OCI-LY7 (cell line): ENCODE measurements around the gene FMNL3. TPM values are rescaled to one million over a fixed set of nuclear protein-coding genes. Genes with fewer than 3 reads are reported as not detected.
"Not testable (repeated sequence)": the region's sequence is repeated elsewhere in the genome, so short reads cannot be mapped to it uniquely, and the experiment has no call there.

Experiments
- BruUV-seq: library from RNA; stranded (reverse); fragments of 400-500 nt; replicated peaks from 2 replicates; lab custom pipeline; 2021; lab: Mats Ljungman, UMichigan
- CTCF ChIA-PET: fragments of 300-600 bp; sonication (Branson Sonifier 250); formaldehyde crosslinking; loops from one replicate; lab custom pipeline; 2022; ENCODE audit warnings: antibody characterized with exemption; ENCODE audit not compliant: unreplicated experiment; lab: Charles Lee
- POLR2A ChIA-PET: fragments of 300-600 bp; sonication (Branson Sonifier 250); formaldehyde crosslinking; loops from one replicate; lab custom pipeline; 2022; ENCODE audit warnings: antibody characterized with exemption; lab: Charles Lee
- DNase-seq: peaks from one replicate; pipeline ENCODE4 v3.0.0-alpha.2; 2015; ENCODE audit warnings: low spot score
- H2AFZ ChIP-seq: fragments of 200-600 bp; sonication (generic), shearing (Covaris generic); 2 replicates; pipeline ENCODE4 v1.6.1; 2014; ENCODE audit warnings: mild to moderate bottlenecking, antibody characterized with exemption, low read length, moderate library complexity
- H3K27ac ChIP-seq: fragments of 200-600 bp; sonication (generic); 2 replicates; pipeline ENCODE4 v1.5.1; 2014; ENCODE audit warnings: mixed run types, low read depth, mild to moderate bottlenecking, moderate library complexity, low read length, inconsistent platforms; ENCODE audit not compliant: poor library complexity, severe bottlenecking
- H3K36me3 ChIP-seq: fragments of 200-600 bp; sonication (generic); 2 replicates; pipeline ENCODE4 v1.6.1; 2014; ENCODE audit warnings: mild to moderate bottlenecking, antibody characterized with exemption, low read length, moderate library complexity, mixed read lengths; ENCODE audit not compliant: insufficient read depth
- H3K4me1 ChIP-seq: fragments of 200-600 bp; sonication (generic); 2 replicates; pipeline ENCODE4 v1.5.1; 2014; ENCODE audit warnings: mild to moderate bottlenecking, low read length; ENCODE audit not compliant: insufficient read depth, poor library complexity, severe bottlenecking
- H3K4me2 ChIP-seq: fragments of 200-600 bp; sonication (generic); 2 replicates; pipeline ENCODE4 v1.6.1; 2014; ENCODE audit warnings: mild to moderate bottlenecking, low read length
- H3K4me3 ChIP-seq: fragments of 200-600 bp; sonication (generic); 2 replicates; pipeline ENCODE4 v1.5.1; 2014; ENCODE audit warnings: mild to moderate bottlenecking, low read depth, low read length; ENCODE audit not compliant: poor library complexity, severe bottlenecking
- H3K79me2 ChIP-seq: fragments of 200-600 bp; sonication (generic); 2 replicates; pipeline ENCODE4 v1.6.1; 2016; ENCODE audit warnings: low read depth, mild to moderate bottlenecking, low read length, moderate library complexity, mixed read lengths; ENCODE audit not compliant: insufficient read depth
- H3K9me2 ChIP-seq: fragments of 200-600 bp; sonication (generic); 2 replicates; pipeline ENCODE4 v1.6.1; 2016; ENCODE audit warnings: mild to moderate bottlenecking, low read length, mixed read lengths; ENCODE audit not compliant: insufficient read depth
- H3K9me3 ChIP-seq: fragments of 200-600 bp; sonication (generic); 2 replicates; pipeline ENCODE4 v1.6.1; 2014; ENCODE audit warnings: mild to moderate bottlenecking, mixed run types, low read length, mixed read lengths
- H4K20me1 ChIP-seq: fragments of 200-600 bp; sonication (generic); 2 replicates; pipeline ENCODE4 v1.6.1; 2014; ENCODE audit warnings: mild to moderate bottlenecking, antibody characterized with exemption, low read length, moderate library complexity, mixed read lengths; ENCODE audit not compliant: insufficient read depth
- CTCF ChIP-seq: fragments of 200-600 bp; sonication (generic); conservative IDR thresholded peaks from 2 replicates; pipeline ENCODE4 v1.5.1; 2014; ENCODE audit warnings: mild to moderate bottlenecking, antibody characterized with exemption, low read length, moderate library complexity, mixed read lengths
- EZH2phosphoT487 ChIP-seq: fragments of 200-600 bp; sonication (generic); IDR thresholded peaks from 2 replicates; pipeline ENCODE4 v1.6.1; 2018; ENCODE audit warnings: low read depth, borderline replicate concordance, mild to moderate bottlenecking, mixed run types, antibody characterized with exemption, low read length, moderate library complexity, mixed read lengths
- intact Hi-C: fragments of 100-400 bp; cut with micrococcal nuclease; formaldehyde crosslinking; loops from one replicate; pipeline ENCODE4 v1.10.0; 2022; ENCODE audit not compliant: unreplicated experiment
- total RNA-seq, 2 experiments: library from RNA; depleted of rRNA in 1 of 2; stranded (reverse); fragments of >200 nt in 1 of 2; shearing (Covaris generic) in 1 of 2; gene quantifications; 2 replicates each; pipeline ENCODE4 v1.2.3, GENCODE V29; 2014 to 2022

FMNL3 gene
- total RNA-seq, 2 experiments from 2014 or later, result 13.8 to 28.7 TPM

GRCh38 chr12:49609059-49609874, 97.9 kb downstream of the FMNL3 start:
- no peaks in the 10 kb centered on the region for H3K79me2 ChIP-seq
- peaks cover 10% of the 10 kb centered on the region for H3K4me1 ChIP-seq
- intact Hi-C loops, result no loop called here
- H3K9me3 ChIP-seq, result no peaks in the 10 kb centered on the region
- CTCF ChIA-PET, result no interaction called here
- H4K20me1 ChIP-seq, result no peaks in the 10 kb centered on the region
- POLR2A ChIA-PET, result interaction anchor here (1.2 kb wide), 1 partner anchor 9 kb away, joined by 3 read pairs; no protein-coding TSS in a partner anchor
- BruUV-seq, result no TSS peak
- TF ChIP-seq EZH2phosphoT487 (no peak), CTCF (no peak)
- H3K36me3 ChIP-seq, result no peaks in the 10 kb centered on the region
- no peak overlapping the region for H3K4me3 ChIP-seq
- no peaks in the 10 kb centered on the region for H3K9me2 ChIP-seq
- H3K27ac ChIP-seq, result no peak overlapping the region
- no peak overlapping the region for H2AFZ ChIP-seq
- no peak for DNase-seq
- H3K4me2 ChIP-seq, result no peak overlapping the region

GRCh38 chr12:49605539-49605938, 101.7 kb downstream of the FMNL3 start, which contains the start of gene FAM186B:
FAM186B (minus strand) TSS chr12:49605639; CDS start chr12:49605477, 162 bp downstream.
- H3K9me2 ChIP-seq, H4K20me1 ChIP-seq, H3K9me3 ChIP-seq, H3K4me3 ChIP-seq, H3K27ac ChIP-seq, H3K36me3 ChIP-seq, H3K4me1 ChIP-seq, CTCF ChIA-PET, DNase-seq, H2AFZ ChIP-seq, H3K79me2 ChIP-seq, intact Hi-C loops, BruUV-seq: not testable (repeated sequence)
- POLR2A ChIA-PET, result interaction anchor here (0.7 to 1.2 kb wide), 3 partner anchors 13 to 458 kb away, joined by 3 to 8 read pairs (median 4); no protein-coding TSS in a partner anchor
- H3K4me2 ChIP-seq, result 0 out of 2 replicates have a peak within 1 kb of the TSS, but pooled peaks have one; percentile 10

- Histone ChIP-seq H3K9me3 (no peaks in the 10 kb centered on the region), H3K4me1 (peaks cover 10% of the 10 kb centered on the region), H3K36me3 (no peaks in the 10 kb centered on the region), H3K27ac (no peak overlapping the region), H4K20me1 (no peaks in the 10 kb centered on the region), H3K4me2 (0 out of 2 replicates have a peak overlapping the region, but pooled peaks have one; percentile 10), H3K9me2 (no peaks in the 10 kb centered on the region), H3K4me3 (no peak overlapping the region), H3K79me2 (no peaks in the 10 kb centered on the region), H2AFZ (no peak overlapping the region)
- POLR2A ChIA-PET, result interaction anchor here (0.7 to 1.2 kb wide), 4 partner anchors 14 to 458 kb away, joined by 3 to 8 read pairs (median 4); no protein-coding TSS in a partner anchor
- CTCF ChIA-PET, result no interaction called here
- TF ChIP-seq CTCF (no peak), EZH2phosphoT487 (no peak)
- BruUV-seq, result no TSS peak
- DNase-seq, result no peak
- intact Hi-C loops, result no loop called here
Measured at GRCh38 chr12:49604856-49605255, 102.3 kb downstream of the FMNL3 start.
